HG03066 (cell line): ENCODE measurements around the gene MAD2L1BP.

Experiments
- ATAC-seq: cut with Tn5 transposase; IDR thresholded peaks from one replicate; pipeline ENCODE4 v1.9.1; 2021; ENCODE audit warnings: low read depth; ENCODE audit not compliant: unreplicated experiment

Gene MAD2L1BP

DNA sequence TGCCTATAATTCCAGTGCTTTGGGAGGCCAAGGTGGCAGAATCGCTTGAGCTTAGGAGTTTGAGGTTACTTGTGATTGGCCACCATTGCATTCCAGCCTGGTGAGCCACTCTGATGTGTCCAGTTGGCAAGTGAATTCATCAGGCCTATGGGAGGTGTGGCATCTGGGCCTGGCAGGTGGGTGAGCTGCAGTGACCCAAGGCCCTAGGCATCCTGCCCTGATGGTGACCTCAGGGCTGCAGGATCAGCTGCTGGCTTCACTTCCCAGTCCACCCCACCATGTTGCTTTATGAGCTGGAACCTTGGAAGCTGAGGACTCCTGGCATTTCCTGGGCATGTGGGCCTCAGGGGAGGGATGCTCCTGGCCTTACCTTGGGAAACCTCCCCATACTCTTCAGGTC, 29.7 kb downstream of the MAD2L1BP start:
- ATAC-seq, result no peak

DNA sequence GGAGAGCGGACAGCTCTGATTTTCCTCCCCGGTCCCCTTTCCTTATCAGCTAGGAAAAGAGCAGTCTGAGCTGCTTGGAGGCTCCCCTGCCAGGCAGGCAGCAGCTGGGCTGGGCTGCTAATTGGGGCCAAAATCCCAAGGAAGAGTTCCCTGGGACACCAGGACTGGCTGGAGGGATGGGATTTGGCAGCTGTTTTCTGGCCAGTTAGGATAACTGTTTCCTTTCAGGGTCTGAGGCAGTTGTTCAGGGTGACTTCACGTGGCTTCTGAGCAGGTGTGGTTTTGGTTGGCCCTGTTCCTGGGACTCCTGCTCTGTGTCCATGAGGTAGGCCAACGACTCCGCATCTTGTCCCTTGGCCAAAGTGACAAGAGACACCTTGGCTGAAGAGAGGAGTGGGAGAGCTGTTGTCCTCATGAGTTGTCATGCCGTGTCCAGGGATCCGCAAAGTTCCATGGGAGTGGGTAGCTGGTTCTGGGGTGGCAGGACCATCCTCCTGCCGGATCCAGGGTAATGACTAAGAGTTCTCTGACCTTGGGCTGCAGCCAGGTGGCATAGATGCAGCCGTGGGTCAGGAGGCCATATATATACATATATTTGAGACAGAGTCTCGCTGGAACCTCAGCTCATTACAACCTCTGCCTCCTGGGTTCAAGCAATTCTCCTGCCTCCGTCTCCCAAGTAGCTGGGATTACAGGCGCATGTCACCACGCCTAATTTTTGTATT, 30.7 kb downstream of the MAD2L1BP start:
- ATAC-seq, result no peak

DNA sequence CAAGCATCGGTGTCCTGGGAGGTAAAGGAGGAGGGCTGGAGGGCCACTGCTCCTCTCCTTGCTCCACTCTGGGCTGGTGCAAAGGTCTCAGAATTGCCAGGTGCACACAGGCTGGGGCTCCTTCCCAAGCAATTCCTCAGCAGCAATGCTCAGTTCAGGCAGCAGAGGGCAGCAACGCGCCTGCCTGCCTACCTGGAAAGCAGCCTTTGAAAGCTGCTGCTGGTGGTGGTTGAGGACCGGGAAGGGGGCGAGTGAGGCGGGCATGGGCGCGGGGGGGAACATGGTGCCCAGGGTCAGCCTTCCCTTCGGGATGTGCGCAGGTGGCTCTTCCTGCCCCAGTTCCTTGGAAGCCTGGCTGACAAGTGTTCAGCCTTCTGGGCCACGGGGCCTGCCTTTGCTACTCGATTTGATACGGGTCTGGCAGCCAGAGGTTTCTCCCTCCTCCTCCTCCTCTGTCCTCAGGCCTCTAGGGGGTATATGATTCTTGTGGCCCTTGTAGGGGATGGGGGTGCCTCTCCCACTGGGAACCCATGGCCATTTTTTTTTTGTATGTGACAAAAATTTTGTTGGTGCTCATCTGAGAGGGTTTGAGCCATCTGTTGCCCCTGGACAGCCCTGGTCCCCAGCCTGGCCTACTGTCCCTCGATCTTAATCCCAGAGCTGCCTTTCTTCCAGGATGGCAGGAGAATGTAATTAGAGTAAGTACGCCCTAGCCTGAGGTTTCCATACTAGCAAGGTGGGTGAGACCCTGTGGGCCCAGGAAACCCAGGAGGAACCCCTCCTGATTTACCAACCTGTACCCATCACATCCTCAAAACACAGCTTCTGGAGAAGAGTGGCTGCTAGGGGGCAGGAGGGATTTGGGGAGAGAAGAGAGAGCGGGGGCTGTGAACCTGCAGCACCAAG, 31.9 kb downstream of the MAD2L1BP start:
- ATAC-seq, result no peak

DNA sequence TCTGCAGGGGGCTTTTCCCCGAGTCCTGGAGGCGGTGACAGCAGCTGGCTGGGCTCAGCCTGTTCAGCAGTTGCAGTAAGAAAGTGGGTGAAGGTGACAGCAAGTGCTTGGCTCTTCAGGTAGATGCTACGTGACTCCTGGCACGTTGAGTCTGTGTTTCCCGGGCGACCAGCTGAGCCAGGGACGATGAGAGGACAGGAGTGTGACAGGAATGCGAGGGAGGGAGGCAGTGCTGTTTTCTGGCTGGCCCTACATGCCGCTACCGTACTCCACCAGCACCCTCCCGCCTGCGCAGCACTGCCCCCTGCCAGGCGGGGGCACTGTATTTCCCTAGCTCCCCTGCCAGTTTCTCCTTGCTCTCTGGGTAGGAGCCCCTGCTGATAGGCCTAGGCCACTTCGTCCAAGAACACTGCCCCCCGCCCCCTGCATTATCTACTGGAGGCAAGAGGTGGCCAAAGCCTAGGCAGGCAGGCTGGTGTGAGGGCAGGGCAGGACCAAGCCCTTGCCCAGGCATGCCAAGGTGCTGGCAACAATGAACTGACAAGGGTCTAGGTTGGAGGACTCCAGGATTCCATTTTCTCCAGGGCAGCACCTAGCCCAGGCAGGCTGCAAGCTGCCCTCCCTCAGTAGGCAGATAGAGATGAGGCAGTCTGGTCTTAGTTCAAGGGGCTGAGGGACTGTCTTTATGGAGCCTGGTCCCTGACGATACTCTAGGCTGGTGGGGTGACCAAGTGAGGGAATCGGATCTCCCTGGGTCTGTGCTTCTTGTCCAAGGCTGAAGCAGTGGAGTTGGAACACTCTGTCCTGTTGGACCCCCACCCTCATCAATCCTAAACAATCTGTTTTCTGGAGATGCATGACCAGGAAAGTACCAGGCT, 32.8 kb downstream of the MAD2L1BP start:
- peak; percentile 53 for ATAC-seq

DNA sequence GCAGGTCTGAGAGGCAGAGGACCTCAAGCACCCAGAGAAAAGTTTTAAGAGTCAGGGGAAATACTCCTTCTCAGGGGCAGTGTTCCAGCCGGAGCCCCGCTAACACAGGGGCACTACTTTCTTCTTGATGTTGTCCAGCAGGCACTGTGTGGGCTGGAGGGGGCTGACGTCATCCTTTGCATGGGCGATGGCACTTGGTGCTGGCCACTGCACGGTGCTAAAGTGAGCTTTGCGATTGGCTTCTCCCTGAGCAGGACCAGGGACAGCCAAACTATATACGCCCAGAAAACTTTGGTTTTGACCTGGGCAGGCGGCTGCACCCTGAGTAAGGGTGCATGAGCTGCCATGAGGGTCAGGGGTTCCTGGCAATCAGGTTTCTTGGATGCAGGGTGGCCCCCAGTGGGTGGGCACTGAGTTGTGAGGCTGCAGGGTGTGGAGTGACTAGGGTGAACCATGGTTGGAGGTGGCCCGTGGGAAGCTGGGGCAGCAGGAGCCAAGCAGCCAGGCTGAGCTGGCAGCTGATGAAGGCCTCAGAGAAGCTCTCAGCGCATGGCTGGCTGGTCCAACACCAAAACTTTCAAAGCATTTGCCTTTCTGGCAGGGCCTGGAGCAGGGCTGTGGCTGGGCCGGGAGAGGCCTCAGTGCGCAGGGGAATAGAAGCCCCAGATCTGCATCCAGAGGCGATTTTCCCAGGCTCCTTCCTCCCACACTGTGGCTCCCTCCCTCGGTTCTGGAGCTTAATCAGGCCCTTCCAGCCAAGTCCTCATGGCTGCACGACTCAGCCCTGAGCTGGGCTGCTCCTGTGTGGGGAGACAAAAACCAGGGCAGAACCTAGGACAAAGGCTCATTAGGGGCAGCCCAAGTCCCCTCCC, 33.6 kb downstream of the MAD2L1BP start:
- ATAC-seq, result no peak

DNA sequence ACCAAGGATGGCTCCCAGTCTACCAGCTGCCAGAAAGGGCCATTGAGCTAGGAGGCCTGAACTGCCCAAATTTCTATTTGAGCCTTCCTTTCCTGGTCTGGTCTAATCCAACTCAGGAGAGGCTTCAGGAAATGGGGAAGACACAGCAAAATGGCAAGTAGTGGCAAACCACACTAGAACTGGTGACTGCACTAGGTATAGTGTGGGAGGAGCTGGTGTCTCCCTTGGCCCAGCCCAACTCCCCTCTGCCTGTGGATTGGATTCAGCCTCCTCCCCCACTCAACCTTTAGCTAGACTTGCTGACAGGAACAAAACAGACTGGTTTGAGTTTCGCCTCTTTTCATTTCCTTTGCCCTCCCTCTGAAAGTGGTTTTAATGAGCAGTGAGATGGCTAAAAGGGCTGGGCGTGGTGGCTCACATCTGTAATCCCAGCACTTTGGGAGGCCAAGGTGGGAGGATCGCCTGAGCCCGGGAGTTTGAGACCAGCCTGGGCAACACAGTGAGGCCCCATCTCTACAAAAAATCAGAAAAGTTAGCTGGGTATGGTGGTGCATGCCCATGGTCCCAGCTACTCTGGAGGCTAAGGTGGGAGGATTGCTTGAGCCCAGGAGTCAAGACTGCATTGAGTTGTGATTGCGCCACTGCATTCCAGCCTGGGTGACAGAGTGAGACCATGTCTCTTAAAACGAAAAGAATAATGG, 34.4 kb downstream of the MAD2L1BP start:
- no peak for ATAC-seq

DNA sequence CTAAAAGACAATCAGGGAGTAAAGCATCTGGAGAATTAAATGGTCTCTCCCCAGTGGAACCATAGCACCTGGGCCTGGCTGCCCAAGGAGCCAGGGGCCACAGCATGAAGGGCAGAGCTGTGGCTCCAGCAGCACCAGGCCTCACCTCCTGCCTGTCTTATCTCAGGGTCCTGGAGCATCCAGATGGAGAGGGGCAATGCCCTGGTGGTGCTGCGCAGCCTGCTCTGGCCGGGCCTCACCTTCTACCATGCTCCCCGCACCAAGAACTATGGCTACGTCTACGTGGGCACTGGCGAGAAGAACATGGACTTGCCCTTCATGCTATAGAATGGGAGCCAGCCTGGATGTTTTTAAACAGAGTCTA, 35.0 kb downstream of the MAD2L1BP start:
- ATAC-seq, result no peak

DNA sequence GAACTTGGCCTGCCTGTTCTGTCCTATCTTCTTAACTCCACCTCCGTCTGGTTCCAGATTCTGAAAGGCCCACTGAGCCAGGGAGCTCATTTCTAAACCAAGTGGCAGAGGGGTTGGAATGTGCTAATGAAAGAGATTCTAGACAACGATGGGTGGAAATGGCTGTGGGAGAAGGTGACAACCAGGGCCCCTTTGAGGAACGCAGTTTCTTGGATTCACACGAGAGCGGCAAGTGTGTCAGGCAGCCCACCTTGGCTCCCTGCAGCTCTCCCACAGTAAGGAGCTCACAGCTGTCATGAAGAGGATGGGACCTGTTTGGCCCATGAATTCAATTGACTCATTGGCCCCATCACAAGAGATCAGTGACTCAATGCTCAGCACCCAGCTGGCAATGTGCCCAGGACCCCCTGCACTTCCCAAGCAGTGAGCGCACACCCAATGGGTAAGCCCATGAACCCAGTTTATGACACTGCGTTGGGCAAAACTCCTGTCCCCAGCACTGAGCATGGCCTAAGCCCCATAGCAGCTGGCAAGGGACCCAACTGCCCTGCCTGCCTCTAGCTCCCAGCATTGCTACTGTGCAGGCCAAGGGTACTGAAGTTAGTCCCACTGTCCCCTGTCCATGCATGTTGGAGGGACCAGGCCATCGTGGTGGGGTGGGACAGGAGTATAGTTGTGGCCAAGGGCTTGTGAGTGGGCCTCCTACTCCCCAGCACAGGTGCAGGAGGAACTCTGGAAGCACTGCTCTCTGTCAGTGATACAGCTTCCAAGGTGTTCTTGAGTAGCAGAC, 35.6 kb downstream of the MAD2L1BP start:
- no peak for ATAC-seq

DNA sequence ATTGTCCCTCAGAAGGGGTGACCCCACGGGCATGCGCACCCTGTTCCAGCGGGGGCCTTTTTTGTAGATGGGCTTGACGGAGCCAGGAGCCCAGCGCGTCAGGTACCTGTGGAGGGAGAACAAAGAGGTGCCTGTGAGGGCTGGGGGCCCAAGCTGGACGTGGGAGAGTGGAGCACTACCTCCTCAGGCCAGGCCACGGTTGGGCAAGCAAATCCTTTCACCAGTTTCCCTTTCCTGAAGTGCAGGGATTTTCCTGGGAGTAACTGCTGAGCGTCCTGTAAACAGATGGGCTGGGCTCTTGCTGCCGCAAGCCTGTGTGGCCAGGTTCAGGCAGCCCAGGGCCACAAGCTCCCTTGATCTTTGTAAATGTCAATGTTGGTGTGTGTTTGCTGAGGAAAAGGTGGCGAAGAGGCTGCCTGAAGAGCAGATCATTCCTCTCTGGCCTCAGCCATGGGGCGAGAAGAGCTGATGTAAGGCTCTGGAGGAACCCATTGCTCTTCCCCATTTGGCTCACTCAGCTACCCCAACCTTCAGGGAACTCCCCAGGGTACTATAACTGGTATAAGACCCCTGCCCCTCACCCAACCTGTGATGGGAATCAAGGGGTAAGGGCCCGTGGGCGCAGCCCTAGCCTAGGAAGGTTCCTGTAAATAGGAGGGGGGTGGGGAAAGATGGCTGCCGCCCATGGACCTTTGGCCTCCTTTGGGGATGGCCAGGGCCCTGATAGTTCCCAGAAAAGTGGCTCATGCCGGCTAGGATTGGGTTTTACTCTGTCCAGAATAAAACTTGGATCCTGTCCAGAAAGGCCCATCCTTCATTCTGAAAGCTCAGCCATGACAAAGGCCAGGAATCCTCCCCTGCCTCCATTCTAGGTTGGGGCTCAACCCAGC, 36.4 kb downstream of the MAD2L1BP start:
- no peak for ATAC-seq

DNA sequence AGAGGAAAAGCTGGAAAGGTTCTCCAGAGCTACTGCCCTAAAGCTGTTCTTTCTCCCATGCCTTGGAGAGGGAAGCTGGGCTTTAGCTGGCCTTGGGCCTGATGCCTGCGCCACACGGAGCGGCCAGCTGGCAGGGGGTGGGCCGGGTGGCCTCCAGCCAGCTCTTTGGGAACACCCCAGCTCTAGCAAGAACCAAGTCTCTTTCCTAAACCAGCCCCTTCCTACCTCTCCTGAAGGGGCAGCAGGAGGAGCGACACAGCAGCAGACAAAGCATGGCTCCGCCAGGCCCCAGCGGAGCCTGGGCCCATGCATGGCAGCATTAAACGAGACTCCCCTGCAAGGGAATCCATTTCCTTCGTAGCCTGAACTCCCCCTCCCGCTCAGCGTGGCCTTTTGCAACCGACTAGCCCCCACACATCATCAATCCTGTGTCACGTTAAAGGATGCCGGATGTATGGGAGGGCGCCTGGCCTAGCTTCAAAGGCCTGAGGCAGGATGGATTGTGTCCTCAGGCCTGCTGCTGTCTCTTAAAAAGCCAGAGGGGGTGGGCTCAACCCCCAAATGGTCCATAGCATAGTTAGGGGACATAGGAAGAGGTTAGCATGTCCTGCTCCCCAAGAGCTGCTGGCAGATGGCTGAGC, 37.9 kb downstream of the MAD2L1BP start:
- ATAC-seq, result no peak

DNA sequence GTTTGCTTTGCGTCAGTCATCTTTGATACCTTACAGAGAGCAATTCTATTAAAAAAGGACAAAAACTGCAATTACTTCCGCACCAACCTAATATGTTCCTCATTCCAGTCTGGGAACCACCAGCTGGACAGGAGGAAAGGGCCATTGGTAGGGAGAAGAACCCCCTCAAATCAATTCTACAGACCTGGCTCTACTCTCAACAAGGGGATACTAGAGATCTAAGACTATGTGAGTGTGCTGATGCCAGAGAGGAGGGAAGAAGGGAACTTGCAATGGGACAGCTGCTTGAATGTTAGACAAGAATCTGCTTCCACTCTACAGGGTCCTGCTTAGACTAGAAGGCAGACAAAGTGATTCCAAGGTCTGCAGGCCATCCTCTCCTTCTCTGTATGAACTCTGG, 38.7 kb downstream of the MAD2L1BP start:
- ATAC-seq, result no peak

DNA sequence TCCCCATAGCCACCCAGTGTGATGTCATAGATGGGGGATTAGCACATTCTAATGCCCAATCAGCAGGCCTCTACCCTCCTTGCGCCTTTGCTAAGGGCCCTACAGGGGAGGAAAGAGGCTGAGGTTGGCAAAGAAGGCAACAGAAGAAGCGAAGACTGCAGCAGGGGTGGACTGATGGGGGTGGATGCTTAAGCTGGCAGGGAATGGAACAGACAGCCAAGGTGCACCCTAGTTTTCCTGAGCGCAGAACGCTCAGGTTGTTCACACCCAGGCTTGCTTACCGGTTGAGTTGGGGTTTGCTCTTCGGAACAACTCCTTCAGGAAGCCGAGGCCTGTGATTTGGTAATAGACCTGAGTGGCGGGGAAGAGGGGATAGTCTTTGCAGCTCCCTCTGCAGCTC, 39.3 kb downstream of the MAD2L1BP start:
- no peak for ATAC-seq

DNA sequence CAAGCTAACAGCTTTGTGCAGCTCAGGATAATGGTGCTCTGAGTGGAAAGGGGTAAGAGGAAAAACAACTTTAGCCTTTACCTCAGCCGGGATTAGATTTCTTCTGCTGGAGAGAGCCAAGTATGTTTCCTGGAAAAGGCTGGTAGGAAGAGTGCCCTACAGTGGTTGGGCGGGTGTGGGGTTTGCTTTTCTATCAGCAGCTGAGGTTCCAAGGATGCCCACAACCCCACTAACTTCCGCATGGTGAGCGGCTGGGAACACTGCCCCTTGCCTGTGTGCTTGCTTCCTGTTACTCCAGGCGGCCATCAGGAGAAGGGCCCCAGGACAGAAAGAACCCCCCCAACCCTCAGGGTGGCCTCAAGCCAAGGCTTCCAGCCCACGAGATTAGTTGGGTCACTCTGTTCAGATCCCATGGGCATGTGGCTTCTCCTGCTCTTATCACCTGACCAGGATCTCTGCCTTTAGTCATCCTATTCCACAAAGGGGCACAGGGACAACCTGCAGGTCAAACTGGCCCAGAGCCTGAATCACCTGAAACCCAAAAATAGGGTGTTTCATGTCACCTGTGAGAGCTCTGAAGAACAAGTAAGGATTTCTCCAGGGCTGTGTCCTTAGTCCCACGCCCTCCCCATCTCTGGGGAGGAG, 41.4 kb downstream of the MAD2L1BP start:
- no peak for ATAC-seq

DNA sequence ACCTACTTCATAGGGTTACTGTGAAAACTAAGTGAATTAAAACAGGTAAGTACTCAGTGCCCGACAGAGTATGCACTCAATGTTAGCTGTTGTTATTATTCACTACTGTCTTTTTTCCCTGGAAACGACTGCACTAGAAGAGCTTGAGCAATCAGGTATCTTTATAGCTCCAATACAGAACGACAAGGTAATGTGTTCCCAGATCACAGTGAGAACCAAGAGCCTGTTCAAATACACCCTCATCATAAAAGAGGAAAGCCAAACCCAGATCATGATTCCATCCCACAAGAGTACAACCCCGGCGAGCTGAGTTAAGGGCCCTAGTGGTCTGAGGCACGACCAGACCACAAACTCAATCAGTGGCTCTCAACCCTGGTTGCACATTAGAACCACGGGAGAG, 42.1 kb downstream of the MAD2L1BP start:
- no peak for ATAC-seq

DNA sequence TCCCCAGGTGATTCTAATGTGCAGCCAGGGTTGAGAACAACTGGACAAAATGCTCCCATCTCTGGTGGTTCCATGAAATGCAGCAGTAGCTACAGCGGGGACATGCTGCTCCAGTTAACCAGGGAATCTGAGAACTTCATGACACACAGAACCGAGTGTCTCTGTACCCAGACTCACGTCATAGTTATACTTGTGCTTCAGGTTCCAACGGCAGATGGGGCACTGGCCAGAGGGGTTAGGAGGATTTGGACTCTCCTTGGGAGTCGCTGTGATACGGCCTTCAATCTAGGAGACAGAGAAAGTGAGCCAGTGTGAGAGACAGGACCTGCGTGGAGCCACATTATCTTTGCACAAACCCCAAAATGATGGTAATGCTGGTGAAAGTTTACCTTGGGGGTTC, 42.7 kb downstream of the MAD2L1BP start:
- ATAC-seq, result no peak

DNA sequence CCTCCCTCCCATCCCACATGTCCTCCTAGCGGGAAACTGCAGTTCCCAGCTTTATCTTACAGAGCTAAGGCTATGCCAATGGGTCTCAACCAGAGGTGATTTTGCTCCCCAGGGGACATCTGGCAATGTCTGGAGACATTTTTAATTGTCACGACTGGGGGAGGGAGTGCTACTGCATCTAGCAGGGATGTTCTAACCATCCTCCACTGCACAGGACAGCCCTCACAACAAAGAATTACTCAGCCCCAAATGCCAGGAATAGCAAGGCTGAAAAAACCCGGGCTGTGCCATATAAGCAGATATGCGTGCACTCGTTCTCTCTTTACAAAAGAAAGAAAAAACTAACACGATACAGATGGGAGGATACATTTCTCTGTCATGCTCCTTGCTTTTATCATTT, 43.4 kb downstream of the MAD2L1BP start:
- ATAC-seq, result no peak
